Lower leg skin (tissue), 3 donors: Measurements from ENCODE around the gene CLCN1.

Experiments
- POLR2A ChIP-seq, 2 donors: fragments of 450-650 bp; IDR thresholded peaks; one replicate each; pipeline ENCODE4 v1.6.1; 2016 to 2017; ENCODE audit warnings: antibody characterized with exemption in 2 of 2, mild to moderate bottlenecking in 1 of 2, moderate library complexity in 1 of 2
- TF ChIP-seq, protein P1 (sequence below), 3 donors: fragments of 450-650 bp; IDR thresholded peaks; one replicate each; pipeline ENCODE4 v1.5.1; 2016; ENCODE audit warnings: antibody characterized with exemption in 3 of 3, mild to moderate bottlenecking in 3 of 3, moderate library complexity in 2 of 3

DNA sequence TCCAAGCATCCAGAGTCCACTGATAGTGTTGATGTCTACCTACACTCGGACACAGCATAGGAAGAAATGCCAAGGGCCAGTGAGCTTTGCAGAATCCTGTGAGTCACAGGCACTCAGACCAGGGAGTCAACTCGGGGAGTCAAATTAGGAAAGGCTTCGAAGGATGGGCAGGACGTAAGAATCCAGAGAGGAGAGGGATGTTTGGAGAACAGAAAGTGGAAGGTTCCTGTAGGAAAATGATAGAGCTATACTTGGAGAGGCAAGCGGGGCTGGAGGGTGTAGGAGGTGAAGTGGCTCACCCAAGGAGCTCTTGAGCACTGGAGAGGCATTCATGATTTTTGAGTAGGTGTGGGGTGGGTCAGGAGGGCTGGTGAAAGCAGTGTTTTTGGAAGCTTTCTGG is 68.2 kb downstream of the CLCN1 start:
- TF ChIP-seq, protein P1, sequence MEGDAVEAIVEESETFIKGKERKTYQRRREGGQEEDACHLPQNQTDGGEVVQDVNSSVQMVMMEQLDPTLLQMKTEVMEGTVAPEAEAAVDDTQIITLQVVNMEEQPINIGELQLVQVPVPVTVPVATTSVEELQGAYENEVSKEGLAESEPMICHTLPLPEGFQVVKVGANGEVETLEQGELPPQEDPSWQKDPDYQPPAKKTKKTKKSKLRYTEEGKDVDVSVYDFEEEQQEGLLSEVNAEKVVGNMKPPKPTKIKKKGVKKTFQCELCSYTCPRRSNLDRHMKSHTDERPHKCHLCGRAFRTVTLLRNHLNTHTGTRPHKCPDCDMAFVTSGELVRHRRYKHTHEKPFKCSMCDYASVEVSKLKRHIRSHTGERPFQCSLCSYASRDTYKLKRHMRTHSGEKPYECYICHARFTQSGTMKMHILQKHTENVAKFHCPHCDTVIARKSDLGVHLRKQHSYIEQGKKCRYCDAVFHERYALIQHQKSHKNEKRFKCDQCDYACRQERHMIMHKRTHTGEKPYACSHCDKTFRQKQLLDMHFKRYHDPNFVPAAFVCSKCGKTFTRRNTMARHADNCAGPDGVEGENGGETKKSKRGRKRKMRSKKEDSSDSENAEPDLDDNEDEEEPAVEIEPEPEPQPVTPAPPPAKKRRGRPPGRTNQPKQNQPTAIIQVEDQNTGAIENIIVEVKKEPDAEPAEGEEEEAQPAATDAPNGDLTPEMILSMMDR (IDR thresholded peaks at IDR 0.05) = no peak
- TF ChIP-seq POLR2A (IDR thresholded peaks at IDR 0.05) = no peak
